ENCODE results near the gene SLC28A3. TPM values are rescaled to one million over a fixed set of nuclear protein-coding genes. Genes with fewer than 3 reads are reported as not detected.

Gene SLC28A3
- total and polyA plus RNA-seq, 2 donors from 2014 or later, result 1.0 TPM; not detected in 1

DNA sequence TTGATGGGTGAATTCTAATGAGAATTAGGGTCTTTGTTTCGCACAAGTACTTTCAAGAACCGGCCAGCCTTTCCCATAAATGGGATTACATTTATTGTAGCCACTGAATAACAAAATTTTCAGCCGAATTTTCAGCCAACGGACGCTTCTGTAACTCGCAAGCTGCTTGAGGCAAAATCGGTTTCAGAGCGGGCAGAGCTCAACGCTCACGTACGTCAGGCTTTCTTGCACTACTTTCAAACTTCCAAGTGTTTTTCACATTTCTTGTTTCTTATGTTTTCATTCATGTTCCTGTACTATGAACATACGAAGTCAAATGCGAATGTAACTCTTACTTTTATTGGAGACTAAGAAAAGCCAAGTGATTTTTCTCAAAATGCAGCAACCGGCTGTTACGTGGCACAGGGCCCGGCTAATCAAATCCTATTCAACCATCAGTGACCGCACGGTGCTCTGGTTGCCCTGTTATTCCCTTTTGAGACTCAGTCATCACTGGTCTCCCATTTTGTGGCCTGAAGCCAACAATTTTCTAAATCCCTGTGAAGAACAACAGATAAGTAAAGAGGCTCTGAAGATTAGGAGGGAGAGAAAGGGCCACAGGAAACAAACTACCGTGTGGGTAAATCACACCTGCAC, 68.5 kb downstream of the SLC28A3 start:
- intact Hi-C loops (cut with DNase I), result no loop called here
- no peaks in the 10 kb centered on the region for H3K27me3 ChIP-seq (ENCODE audit: control insufficient read depth, insufficient read depth, low read length)
- no peak overlapping the region for H3K27ac ChIP-seq (ENCODE audit: low read depth in 2 of 2, low read length in 2 of 2)
- TF ChIP-seq, protein P1, sequence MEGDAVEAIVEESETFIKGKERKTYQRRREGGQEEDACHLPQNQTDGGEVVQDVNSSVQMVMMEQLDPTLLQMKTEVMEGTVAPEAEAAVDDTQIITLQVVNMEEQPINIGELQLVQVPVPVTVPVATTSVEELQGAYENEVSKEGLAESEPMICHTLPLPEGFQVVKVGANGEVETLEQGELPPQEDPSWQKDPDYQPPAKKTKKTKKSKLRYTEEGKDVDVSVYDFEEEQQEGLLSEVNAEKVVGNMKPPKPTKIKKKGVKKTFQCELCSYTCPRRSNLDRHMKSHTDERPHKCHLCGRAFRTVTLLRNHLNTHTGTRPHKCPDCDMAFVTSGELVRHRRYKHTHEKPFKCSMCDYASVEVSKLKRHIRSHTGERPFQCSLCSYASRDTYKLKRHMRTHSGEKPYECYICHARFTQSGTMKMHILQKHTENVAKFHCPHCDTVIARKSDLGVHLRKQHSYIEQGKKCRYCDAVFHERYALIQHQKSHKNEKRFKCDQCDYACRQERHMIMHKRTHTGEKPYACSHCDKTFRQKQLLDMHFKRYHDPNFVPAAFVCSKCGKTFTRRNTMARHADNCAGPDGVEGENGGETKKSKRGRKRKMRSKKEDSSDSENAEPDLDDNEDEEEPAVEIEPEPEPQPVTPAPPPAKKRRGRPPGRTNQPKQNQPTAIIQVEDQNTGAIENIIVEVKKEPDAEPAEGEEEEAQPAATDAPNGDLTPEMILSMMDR (IDR thresholded peaks at IDR 0.05; ENCODE audit: borderline replicate concordance, extremely low read depth, insufficient read depth), result no peak
- no peaks in the 10 kb centered on the region for H3K36me3 ChIP-seq (ENCODE audit: control insufficient read depth in 2 of 3, insufficient read depth in 3 of 3, low read length in 3 of 3)
- H3K4me3 ChIP-seq (ENCODE audit: low read length in 3 of 3), result peak overlapping the region in 2 of 3 donors; percentile 14 to 23
- H3K9me3 ChIP-seq (ENCODE audit: control insufficient read depth in 2 of 3, insufficient read depth in 1 of 3, low read length in 3 of 3), result no peaks in the 10 kb centered on the region
- FAIRE-seq, result no peak
- H3K4me1 ChIP-seq (ENCODE audit: control insufficient read depth in 2 of 3, insufficient read depth in 2 of 3, low read depth in 1 of 3, low read length in 3 of 3), result no peaks in the 10 kb centered on the region
- peak in 2 of 5 donors; percentile 8 to 12 for DNase-seq
- no peak overlapping the region for H3K9ac ChIP-seq (ENCODE audit: low read length in 3 of 3)

DNA sequence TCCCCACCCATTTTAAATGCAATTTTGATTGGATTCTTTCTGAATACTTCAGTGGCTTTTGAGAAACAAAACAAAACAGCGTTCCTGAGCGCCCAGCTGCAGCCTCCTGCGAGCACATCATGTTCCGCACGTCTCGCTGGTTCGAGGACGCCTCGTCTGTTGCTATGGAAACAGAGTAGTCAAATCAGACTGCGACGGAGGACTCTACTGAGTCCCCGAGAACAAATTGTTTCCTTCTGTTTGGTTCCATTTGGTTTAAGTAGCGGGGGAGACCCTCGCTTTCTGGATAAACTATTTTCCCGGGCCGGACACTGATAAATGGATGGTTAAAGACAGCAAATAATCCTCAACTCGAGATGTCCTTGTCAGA, 69.0 kb downstream of the SLC28A3 start:
- intact Hi-C loops (cut with DNase I), result no loop called here
- DNase-seq, result peak; percentile 83 to 94 (median 89)
- no peak for FAIRE-seq
- Histone ChIP-seq H3K4me3 (ENCODE audit: low read length in 3 of 3) (peak overlapping the region in 2 of 3 donors; percentile 14 to 23), H3K27me3 (ENCODE audit: control insufficient read depth, insufficient read depth, low read length) (no peaks in the 10 kb centered on the region), H3K27ac (ENCODE audit: low read depth in 2 of 2, low read length in 2 of 2) (no peak overlapping the region), H3K9me3 (ENCODE audit: control insufficient read depth in 2 of 3, insufficient read depth in 1 of 3, low read length in 3 of 3) (no peaks in the 10 kb centered on the region), H3K36me3 (ENCODE audit: control insufficient read depth in 2 of 3, insufficient read depth in 3 of 3, low read length in 3 of 3) (no peaks in the 10 kb centered on the region), H3K9ac (ENCODE audit: low read length in 3 of 3) (no peak overlapping the region), H3K4me1 (ENCODE audit: control insufficient read depth in 2 of 3, insufficient read depth in 2 of 3, low read depth in 1 of 3, low read length in 3 of 3) (no peaks in the 10 kb centered on the region)
- TF ChIP-seq, protein P1 (IDR thresholded peaks at IDR 0.05; ENCODE audit: borderline replicate concordance, extremely low read depth, insufficient read depth), result no peak

DNA sequence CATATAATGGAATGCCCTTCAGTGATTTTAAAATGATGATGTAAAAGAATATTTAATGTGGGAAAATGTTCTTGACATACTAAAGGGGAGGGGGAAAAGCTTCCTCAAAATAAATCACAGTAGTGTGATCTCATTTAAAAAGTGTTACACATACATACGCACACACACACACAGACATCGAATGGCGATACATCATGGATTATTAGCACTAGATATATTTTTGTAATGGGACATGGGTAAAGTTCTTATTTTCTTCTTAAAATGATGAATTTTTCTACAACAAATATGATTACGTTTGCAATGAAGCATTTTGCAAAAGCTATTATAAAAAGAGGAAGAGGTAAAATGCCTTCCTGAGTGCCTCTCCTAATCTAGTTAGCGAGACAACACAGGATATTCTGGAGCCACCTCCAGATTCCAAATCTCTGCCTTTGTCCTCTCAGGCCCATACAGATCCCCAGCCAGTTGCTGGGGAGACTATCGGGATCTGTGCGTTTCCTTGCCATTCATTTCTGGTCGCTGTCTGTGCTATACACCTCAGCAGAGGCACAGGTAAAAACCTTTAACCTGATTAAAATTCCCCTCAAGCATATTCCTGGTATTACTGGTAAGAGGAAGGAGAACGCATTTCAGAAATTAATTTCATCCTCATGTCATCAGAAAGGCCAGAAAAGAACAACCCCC, 69.6 kb downstream of the SLC28A3 start:
- DNase-seq, result no peak
- TF ChIP-seq, protein P1 (IDR thresholded peaks at IDR 0.05; ENCODE audit: borderline replicate concordance, extremely low read depth, insufficient read depth), result no peak
- Histone ChIP-seq H3K27ac (ENCODE audit: low read depth in 2 of 2, low read length in 2 of 2) (no peak overlapping the region), H3K4me3 (ENCODE audit: low read length in 3 of 3) (peak overlapping the region in 1 of 3 donors; percentile 14), H3K9ac (ENCODE audit: low read length in 3 of 3) (no peak overlapping the region), H3K9me3 (ENCODE audit: control insufficient read depth in 2 of 3, insufficient read depth in 1 of 3, low read length in 3 of 3) (no peaks in the 10 kb centered on the region), H3K4me1 (ENCODE audit: control insufficient read depth in 2 of 3, insufficient read depth in 2 of 3, low read depth in 1 of 3, low read length in 3 of 3) (no peaks in the 10 kb centered on the region), H3K36me3 (ENCODE audit: control insufficient read depth in 2 of 3, insufficient read depth in 3 of 3, low read length in 3 of 3) (no peaks in the 10 kb centered on the region), H3K27me3 (ENCODE audit: control insufficient read depth, insufficient read depth, low read length) (no peaks in the 10 kb centered on the region)
- FAIRE-seq, result no peak
- intact Hi-C loops (cut with DNase I), result no loop called here

All from kidney (tissue), 14 donors.